GM12873 (cell line): ENCODE data around the gene RNF43.

Experiments used
- CTCF ChIP-seq: IDR thresholded peaks from 2 replicates; pipeline ENCODE4 v1.5.1; 2012; ENCODE audit warnings: low read depth, mild to moderate bottlenecking, moderate library complexity, low read length, control low read depth; ENCODE audit not compliant: insufficient read depth; ENCODE audit errors: missing control alignments

Gene RNF43

DNA sequence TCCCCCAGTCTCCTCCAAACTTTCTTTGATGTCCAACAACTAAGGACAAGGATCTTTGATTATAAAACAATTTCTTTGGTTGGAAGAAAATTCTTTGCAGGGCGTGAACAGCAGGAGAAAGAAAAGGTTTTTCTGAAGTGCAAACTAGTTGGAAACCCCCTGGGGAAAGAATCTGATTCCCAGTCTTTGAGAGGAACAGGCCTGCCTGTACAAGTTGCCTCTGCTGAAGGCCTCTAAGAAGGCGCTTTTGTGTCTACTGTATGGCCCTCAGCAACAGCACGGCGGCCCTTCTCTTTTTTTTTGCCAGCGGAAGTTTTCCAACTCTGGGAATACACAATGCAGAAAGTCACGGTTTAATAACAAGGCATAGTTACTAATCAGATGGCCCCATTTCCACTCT lies 14.0 kb downstream of the RNF43 start:
- no peak for TF ChIP-seq CTCF

DNA sequence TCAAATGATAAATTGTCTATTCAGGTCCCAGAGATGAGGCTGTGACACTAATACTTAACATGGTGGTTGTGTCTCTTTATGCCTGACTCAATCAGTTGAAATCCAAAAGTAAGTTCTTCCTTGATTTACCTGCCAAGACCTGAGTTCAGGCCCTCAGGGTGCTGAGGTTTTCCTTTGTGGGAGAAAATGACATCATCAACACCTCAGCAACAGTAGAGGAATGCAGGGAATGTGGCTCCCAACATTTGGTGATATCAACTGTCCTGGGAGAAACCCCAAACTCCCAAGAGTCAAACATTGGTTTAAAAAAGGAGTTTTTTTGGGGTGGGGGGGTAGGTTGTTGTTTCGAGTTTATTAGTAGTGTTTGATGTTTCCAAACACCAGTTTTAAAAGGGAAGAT lies 14.7 kb downstream of the RNF43 start:
- TF ChIP-seq CTCF = no peak

- TF ChIP-seq CTCF = no peak
These were observed 15.3 kb downstream of the RNF43 start for GRCh38 chr17:58402047-58402446.

- TF ChIP-seq CTCF = no peak
These were observed 16.0 kb downstream of the RNF43 start for GRCh38 chr17:58401287-58401686.

DNA sequence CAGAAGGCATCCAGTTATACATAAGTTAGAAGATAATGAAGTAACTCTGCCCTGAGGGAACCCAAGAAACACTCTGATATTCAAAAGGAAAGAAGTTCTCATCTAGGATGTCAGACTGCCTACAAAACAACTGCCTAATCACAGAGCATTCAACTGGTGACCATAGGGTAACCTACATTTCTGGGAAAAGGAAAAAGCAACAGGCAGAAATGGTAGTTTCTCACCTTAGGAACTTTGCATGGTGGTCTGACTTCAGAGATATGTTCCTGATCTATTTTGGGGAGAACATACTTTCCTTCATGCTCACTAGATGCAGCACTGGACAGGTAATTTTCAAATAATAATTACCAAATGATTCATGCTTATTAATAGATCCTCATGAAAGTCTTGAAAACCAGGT lies 16.5 kb downstream of the RNF43 start:
- TF ChIP-seq CTCF = no peak

GRCh38 chr17:58399974-58400373 lies 17.4 kb downstream of the RNF43 start:
- TF ChIP-seq CTCF = no peak

DNA sequence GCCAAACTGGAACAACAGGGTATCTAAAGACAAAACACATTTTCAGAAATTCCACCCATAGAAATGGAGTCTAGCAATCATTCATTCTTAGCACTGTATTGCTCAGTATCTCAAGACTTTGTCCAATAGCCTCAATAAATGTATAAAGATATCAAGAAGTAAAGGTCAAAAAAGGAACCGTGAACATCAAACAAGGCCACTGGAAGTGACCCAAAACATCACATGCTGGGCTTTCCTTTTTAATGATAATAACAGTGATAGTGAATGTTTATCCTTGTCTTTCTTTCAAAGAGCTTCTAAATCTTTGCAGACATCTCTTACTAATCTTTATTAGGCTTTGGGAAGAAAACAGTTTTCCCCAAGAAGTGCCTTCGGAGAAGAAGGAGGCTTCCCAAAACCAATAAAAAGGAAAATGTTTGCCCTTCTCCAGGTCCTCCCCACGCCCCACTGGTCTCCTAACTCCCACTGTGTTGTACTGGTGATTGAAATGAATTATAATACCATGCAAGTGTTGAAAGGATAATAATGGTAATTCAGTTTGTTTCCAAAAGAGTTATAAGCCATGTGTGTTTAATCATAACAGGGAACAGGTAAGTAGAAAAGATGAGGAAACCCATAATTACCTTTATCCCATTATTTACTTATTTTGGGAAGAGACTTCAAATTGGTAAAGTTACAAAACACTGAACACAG lies 18.6 kb downstream of the RNF43 start:
- no peak for TF ChIP-seq CTCF
